NCI-H146 (cell line): Measurements from ENCODE around the gene CCSAP.
"Not testable (repeated sequence)": the region's sequence is repeated elsewhere in the genome, so short reads cannot be mapped to it uniquely, and the experiment has no call there.

Experiments
- DNase-seq: peaks from one replicate; lab custom pipeline; 2025; lab: John Stamatoyannopoulos, UW

Gene CCSAP, protein sequence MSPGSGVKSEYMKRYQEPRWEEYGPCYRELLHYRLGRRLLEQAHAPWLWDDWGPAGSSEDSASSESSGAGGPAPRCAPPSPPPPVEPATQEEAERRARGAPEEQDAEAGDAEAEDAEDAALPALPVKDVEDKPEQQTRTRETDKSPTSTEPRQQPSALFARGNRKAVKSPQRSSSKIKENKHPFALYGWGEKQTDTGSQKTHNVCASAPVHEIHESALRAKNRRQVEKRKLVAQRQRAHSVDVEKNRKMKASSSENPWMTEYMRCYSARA

DNA sequence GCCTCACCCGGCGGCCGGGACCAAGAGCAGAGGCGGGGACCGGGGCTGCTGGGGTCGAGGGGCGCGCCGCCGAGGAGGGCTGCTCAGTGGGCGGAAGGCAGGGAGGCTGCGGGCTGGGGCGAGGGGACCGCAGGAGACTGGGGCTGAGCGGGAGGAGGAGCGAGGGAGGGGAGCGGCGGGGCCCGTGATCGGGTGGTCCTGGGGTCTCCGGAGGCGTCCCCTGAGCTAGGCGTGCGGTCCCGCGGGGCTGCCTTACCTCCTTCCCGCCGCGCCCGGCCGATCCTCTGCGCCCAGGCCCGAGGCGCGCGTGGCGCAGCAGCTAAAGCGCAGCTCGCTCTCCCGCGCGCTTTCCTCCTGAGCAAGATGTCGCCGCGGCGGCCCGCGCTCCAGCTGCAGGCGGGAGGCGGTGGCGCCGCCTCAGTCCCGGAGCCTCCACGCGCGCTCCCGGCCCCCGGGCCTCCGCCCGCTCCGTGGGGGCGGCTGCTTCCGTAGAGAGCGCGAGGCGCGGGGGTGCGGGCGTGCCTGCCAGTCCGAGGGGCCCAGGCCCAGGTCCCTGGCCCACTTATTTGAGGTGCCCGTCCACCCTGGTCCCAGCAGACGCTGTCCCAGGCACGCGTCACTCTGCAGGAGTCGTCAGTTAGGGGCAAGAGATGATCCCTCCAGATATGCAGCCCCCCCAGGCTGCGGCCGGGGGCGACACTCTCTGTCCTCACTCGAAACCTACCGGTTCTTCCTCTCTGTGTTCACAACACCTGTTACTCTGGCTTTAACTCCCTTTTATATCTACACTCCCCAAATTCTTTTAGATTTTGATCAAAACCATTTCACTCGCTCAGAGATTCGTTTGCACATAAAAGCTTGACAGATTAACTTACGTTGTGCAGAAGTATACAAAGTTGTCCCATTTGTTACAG is at the start of gene CCSAP:
Gene CCSAP (minus strand): TSS at position 392 of the 914 bp plus-strand sequence. CDS start 582 bp downstream, outside the sequence.
- DNase-seq, result peak; percentile 78

DNA sequence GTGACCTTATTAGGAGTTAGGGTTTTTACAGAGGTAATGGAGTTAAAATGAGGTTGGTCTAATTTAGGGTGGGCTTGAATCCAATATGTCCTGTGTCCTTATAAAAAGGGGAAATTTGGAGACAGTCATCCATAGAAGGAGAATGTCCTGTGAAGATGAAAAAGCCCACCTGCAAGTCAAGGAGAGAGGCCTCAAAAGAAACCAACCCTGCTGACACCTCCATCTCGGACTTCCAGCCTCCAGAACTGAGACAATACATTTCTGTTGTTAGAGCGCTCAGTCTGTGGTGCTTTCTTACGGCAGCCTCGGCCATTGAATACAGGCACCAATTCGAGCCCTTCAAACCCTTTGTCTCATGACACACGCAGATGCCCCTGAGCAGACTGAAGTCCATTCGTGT is 47.3 kb upstream of the CCSAP start:
- no peak for DNase-seq

DNA sequence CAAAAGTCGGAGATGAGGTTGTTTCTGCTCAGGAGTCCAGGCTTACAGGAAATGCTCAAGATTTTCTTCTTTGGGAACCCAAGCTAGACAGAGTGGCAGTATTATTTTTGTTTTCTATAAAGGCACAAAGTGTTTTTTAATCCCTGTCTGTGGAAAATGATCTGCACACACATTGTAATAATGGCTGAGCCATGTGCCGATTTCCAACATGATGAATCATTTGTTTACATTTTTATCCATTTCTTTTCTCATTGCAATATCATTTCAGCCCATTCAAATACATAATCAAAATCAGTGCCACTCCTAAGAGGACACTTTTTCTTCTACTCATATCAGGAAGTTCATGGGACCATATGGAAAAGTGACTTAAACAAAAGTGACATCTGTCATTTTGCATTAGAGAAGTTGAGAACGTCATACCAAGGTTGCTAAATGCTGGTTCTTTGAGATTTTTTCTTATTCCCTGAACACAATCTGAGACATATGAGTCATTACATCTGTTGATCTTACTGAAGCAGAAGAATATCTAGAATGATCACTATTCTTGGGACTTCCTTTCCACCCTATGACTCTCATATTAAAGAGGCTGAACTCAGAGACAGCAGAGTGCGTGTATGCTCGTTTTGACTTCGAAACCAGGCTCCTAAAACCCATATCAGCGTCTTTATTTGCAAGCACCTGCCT is 46.2 kb upstream of the CCSAP start:
- no peak for DNase-seq

DNA sequence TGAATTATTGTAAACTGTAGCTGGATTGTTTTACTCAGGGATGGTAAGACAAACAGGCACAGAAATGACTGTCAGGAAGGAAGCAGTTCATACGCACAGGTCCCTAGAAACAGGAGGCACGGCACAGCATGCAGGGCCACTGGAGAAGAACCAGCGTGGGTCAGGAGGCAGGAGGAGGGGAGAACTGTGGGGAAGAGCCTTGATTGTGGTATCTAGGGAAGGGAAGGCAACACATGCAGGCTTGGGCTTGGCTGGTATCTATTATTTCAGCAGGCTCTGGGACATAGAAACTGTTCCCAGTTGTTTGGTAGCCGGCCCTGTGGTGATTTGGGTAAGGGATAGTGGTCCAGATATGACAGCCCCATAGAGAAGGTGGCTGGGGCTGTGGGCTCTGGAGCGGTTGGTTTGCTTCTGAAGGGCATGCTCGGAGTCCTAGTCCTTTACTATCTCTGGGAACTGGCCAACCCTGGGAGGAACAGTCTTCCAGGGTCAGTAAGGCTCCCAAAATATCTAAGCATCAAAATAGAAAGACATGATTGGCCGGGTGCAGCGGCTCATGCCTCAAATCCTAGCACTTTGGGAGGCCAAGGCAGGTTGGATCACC is 43.1 kb upstream of the CCSAP start:
- DNase-seq, result no peak

DNA sequence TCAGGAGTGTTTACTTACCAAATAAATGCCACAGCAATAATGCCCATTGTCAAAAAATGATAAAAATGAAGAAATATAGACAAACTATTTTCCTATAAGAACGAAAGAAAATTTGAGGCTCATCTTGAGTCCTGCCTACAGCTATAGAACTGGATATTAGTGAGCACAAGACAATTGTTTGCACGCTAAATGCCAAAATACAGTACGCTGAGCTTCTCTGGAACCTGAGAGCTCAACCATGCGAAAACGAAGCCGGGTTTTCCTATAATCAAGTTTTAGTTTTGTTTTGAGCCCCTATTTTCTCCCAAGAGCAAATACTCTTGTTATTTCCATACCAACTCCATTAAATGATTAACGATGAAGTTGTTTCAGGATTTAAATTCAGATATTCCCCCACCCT is 42.0 kb upstream of the CCSAP start:
- no peak for DNase-seq

DNA sequence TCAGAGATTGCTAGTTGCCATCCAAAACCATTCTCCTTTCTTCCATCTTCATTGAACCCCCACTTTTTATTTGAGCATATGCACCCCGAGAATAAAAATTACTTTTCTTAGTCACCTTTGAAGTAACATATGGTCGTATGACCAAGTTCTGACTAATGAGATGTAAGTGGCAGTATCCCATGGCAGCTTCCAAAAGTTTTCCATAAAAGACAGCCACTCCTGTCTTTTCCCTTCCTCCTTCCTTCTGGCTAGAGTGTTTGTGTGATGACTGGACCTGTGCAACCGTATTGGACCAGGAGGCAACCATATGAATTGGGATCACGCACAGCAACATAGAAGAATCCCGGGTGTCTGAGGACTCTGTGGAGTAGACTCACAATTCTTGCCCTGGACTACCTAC is 41.1 kb upstream of the CCSAP start:
- DNase-seq, result no peak

DNA sequence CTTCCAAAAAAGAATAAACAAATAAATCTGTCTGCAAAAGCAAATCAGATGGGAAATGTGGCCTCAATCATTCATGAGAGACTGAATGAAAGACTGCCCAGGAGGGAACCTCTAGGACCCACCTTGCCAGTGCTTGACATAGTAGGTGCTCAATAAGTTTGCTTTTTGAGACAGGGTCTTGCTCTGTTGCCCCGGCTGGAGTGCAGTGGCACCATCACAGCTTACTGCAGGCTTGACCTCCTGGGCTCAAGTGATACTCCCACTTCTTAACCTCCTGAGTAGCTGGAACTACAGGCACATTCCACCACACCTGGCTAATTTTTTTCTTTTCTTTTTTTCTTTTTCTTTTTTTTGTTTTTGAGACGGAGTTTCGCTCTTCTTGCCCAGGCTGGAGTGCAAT is 40.3 kb upstream of the CCSAP start:
- no peak for DNase-seq

DNA sequence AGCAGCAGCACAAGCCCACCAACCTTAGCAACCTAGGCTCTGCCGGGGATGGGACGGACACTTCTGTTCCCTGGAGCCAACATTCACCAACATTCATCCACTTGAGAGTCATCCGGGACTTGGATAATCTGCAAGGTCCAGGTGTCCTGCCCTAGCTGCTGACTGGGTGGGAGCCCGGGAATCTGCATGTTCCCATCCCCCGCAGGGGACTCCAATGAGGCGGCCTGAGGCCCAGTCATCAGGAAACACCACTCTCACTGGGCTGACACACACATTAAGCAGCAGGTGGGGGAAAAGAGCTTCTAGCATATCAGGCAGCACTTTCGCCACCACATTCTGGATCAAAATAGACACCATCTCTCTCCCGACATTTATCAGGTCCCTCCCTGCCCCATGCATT is 38.4 kb upstream of the CCSAP start:
- DNase-seq, result peak; percentile 66

DNA sequence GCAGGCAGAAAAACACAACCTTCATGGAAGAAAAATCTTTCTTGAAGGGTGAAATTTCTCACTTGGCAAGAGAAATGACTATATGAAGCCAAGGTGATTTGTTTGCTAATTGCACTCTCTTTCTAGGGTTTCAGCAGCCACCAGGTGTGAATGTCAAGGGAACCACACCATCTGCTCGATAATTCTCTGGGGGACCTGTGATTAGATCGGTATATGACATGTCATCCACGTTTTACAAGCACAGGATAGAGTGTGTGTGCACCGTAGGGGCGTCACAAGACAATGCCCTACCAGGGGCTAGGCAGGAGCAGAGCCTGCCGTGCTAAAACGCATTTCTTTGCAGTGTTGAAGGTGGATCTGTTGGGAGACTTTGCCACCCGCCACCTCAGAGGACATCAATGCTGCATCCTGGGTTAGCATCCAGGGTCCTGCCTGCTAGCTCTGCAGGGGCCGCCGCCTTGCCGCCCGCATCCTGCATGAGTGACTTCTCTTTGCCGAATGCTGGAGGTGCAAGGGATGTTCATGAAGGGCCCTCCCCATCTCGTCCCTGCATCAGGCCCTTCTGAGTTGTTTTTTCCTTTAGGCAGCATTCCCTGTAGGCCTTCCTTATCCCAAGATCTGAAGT is 37.8 kb upstream of the CCSAP start:
- DNase-seq, result peak; percentile 50

DNA sequence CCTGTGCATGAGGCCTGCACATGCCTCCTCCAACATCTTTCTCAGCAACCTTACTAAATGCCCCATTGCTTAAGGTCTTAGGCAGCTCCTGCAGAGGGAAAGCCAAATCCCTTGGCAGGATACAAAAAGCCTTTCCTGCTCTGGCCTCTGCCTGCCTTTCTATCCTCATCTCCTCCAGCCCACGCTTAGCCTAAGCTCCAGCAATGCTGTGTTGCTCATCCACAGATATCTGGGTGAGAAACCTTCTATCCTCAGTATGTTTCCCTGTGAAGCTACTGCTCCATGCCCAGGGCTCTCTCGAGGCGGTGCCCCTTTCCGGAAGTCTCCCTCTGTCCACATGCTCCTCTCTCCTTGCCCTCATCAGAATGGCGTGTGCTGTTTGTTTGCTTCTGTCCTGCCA is 37.0 kb upstream of the CCSAP start:
- no peak for DNase-seq

DNA sequence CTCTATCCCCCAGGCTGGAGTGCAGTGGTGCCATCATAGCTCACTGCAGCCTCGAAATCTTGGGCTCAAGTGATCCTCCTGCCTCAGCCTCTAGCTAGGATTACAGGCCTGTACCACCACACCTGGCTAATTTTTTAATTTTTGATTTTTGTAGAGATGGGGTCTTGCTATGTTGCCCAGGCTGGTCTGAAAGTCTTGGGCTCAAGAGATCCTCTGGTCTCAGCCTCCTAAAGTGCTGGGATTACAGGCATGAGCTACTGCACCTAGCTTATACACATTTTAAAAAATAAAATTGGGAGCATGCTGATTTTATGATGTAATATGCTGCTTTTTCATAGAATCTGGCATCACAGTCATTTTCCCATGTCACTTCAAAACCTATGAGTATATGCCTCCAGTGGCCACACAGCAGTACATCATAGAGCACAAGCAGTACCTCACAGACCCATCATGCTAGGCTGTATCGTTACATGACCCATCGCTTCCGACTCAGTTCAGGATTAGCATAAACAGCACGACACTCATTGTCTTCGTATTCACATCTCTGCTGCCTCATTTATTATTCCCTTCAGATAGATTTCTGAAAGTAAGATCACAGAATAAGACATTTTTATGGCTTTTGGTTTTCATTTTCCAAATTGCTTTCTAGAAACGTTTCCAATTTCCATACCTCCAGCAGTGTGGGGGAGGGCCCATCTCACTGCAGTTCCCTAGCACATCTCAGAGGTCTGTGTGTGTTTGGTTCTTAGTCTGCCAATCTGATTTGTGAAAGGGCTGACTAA is 35.9 kb upstream of the CCSAP start:
- DNase-seq, result no peak

DNA sequence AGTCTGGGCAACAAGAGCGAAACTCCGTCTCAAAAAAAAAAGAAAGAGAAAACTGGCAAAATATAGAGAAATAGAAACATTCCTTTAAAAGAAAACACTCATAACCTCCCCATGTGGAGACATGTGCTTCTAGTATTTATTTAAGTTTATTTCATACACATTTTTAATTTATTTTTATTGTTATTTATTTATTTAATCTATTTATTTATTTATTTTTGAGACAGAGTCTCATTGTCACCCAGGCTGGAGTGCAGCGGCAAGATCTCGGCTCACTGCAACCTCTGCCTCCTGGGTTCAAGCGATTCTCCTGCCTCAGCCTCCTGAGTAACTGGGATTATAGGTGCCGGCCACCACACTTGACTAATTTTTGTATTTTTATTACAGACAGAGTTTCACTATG is 35.2 kb upstream of the CCSAP start:
- not testable (repeated sequence) for DNase-seq

DNA sequence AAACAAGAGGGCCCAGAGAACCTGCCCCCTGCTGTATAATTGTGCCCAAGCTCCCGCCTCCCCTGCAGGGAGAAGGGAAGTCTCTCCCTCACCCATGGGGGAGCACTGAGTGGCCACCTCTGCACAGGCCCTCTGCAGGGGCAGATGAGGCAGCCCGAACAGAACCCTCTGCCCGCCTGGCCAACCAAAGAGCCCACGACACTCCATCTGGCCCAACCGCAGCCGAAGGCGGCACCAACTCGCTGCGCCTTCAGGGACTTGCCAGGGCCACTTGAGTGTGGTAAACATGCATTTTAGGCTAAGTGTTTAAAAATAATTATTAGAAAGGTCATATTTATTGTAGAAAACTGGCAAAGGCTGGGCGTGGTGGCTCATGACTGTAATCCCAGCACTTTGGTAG is 34.6 kb upstream of the CCSAP start:
- no peak for DNase-seq

DNA sequence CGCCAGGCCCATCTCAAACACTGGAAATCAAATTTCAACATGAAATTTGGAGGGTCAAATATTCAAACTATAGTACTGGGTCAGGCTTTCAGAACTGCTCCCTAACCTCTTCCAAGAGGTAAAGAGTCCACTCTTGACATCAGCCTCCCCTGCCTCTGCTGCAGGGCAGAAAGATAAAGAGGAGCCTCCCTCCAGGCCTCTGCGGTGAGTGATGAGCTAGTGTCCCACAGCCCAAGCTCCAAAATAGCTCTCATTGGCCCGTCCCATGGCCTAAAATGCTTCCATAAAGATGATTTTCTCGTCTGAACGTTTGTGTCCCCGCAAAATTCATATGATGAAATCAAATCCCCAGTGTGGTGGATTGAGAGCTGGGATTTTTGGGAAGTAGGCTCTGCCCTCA is 33.7 kb upstream of the CCSAP start:
- no peak for DNase-seq

DNA sequence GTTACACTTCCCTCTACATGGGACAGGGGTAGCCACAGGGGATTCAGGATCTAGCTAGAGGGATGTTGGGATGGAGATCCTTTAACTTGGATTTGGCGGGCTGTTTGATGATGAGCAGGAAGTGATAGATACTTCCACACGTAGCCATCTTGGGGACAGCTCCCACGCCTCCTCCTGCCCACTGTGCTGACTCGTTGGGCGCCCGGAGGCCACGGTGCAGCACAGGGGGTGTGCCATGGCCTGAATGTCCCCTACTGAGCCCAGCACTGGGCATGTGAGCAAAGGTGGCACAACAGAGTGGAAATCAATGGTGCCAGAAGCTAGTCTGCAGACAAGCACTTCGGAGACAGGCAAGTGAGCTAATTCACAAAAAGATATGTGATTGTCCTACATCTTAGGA is 31.6 kb upstream of the CCSAP start:
- DNase-seq, result no peak

DNA sequence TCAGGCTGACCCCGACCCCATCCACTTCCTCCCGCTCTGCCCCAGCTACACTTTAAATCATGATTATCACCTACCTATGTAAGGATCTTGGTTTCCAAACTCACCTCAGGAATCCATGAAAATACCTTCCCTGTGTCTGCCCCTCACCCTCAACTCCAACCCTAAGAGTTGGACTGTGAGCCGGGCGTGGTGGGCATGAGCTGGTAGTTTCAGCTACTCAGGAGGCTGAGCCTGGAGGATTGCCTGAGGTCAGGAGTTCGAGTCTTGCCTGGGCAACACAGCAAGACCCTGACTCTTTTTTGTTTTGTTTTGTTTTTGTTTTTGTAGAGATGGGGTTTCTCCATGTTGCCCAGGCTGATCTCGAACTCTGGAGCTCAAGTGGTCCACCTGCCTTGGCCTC is 30.5 kb upstream of the CCSAP start:
- no peak for DNase-seq

DNA sequence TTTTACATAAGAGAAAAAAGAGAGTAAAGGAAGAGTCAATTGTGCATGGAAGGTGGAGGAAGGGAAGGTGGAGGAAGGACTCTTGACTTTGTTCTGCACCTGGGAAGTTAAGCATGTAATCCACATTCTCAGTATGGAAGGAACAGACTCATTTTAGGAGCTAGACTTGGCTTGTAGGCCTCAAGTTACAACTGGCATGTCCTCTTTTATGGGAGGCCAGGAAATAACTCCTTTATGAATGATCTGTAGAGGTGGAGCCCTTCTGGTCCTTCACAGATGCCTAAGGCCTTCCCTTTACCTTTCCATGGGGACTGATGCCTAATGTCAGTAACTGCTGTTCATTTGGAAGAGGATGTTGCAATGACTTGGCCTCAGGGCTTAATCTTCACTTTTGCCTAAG is 29.4 kb upstream of the CCSAP start:
- DNase-seq, result no peak

DNA sequence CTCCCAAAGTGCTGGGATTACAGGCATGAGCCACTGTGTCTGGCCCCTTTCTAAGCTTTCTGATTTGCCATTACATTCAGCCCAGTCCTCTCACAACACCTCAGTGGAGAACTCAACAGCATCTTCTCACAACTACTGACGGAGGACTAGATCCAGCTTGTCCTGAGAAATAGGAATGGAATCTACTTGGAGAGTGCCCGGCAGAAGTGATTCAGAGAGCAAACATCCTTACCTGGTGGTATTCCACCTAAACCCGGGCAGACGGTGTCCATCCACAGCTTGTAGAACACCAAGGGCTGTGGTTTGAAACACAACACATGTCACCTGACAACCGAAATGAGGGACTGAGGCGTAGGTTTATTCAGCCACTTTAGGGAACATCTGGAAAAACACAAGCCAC is 28.8 kb upstream of the CCSAP start:
- DNase-seq, result no peak

DNA sequence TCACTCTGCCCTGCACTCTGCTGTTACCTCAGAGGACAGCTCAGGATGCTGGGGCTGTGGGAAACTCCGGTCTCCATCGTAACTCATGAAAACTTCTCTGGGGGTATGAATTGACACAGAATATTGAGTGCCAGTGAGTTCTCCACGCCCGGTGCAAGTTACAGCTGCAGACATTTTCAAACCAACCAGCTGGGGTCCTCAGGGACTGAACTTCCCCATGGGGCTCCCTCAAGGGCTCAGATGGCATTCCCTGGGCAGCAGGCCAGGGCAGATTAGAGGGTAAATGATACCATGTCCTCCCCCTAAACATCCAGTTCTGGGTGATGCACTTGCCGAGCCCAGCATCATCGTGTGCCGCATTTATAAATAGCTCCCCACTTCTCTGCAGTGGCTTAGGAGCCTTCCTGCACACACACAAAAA is 27.8 kb upstream of the CCSAP start:
- DNase-seq, result no peak

DNA sequence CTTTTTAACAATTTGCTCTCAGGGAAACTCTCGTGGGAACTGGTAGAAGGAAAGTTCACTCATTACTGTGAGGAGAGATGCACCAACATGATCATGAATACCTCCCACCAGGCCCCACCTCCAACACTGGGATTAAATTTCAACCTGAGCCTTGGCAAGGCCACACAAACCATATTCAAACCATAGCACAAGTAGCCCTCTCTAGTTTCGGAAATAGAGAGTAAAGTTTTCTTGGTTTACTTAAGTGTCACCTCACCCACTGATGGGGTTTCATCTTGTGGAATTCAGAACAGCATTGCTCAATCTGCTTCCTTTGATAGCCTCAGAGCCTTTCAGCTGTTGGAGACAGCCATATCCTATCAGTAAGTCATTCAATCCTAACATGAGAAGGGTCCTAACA is 25.5 kb upstream of the CCSAP start:
- DNase-seq, result no peak

DNA sequence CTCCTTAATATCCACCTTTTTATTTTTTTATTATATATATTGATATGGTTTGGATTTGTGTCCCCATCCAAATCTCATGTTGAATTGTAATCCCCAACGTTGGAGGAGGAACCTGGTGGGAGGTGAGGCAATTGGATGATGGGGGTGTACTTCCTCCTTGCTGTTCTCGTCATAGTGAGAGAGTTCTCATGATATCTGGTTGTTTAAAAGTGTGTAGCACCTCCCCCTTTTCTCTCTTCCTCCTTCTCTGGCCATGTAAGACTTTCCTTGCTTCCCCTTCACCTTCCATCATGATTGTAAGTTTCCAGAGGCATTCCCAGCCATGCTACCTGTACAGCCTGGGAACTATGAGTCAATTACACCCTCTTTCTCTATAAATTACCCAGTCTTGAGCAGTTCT is 22.7 kb upstream of the CCSAP start:
- no peak for DNase-seq
